ENCODE data around the gene TNS3.

The TNS3 gene

GRCh38 chr7:47502240-47502877 lies 79.6 kb downstream of the TNS3 start:
- peak; percentile 47 for DNase-seq

GRCh38 chr7:47501406-47501805 lies 80.5 kb downstream of the TNS3 start:
- DNase-seq: no peak

GRCh38 chr7:47500103-47500563 lies 81.8 kb downstream of the TNS3 start:
- DNase-seq: no peak

- DNase-seq: no peak
Observed at GRCh38 chr7:47498229-47499056, 83.5 kb downstream of the TNS3 start.

- DNase-seq: no peak
Observed at GRCh38 chr7:47497367-47498096, 84.4 kb downstream of the TNS3 start.

GRCh38 chr7:47496666-47497065 lies 85.2 kb downstream of the TNS3 start:
- no peak for DNase-seq

GRCh38 chr7:47496056-47496665 lies 85.8 kb downstream of the TNS3 start:
- peak; percentile 18 for DNase-seq

GRCh38 chr7:47493976-47494911 lies 87.7 kb downstream of the TNS3 start:
- no peak for DNase-seq

GRCh38 chr7:47492716-47493325 lies 89.1 kb downstream of the TNS3 start:
- no peak for DNase-seq

GRCh38 chr7:47490501-47491265 lies 91.2 kb downstream of the TNS3 start:
- no peak for DNase-seq

GRCh38 chr7:47489624-47490023 lies 92.3 kb downstream of the TNS3 start:
- DNase-seq: no peak

GRCh38 chr7:47488969-47489342 lies 93.0 kb downstream of the TNS3 start:
- no peak for DNase-seq

- no peak for DNase-seq
Observed at GRCh38 chr7:47488201-47488968, 93.5 kb downstream of the TNS3 start.

GRCh38 chr7:47485640-47486435 lies 96.1 kb downstream of the TNS3 start:
- peak; percentile 64 for DNase-seq

GRCh38 chr7:47484923-47485639 lies 96.8 kb downstream of the TNS3 start:
- DNase-seq: peak; percentile 65

GRCh38 chr7:47484457-47484856 lies 97.5 kb downstream of the TNS3 start:
- no peak for DNase-seq

GRCh38 chr7:47483604-47484273 lies 98.2 kb downstream of the TNS3 start:
- peak; percentile 12 for DNase-seq
